SIG-M5 (cell line): ENCODE results near the gene EFEMP1.
"Not testable (repeated sequence)": the region's sequence is repeated elsewhere in the genome, so short reads cannot be mapped to it uniquely, and the experiment has no call there.

Experiments
- DNase-seq: peaks from one replicate; lab custom pipeline; 2025; lab: John Stamatoyannopoulos, UW

The EFEMP1 gene

GRCh38 chr2:55827855-55828254 lies 95.7 kb downstream of the EFEMP1 start:
- no peak for DNase-seq

- not testable (repeated sequence) for DNase-seq
Measured at GRCh38 chr2:55827428-55827827, 96.2 kb downstream of the EFEMP1 start.

- no peak for DNase-seq
Measured at GRCh38 chr2:55826246-55826645, 97.3 kb downstream of the EFEMP1 start.

DNA sequence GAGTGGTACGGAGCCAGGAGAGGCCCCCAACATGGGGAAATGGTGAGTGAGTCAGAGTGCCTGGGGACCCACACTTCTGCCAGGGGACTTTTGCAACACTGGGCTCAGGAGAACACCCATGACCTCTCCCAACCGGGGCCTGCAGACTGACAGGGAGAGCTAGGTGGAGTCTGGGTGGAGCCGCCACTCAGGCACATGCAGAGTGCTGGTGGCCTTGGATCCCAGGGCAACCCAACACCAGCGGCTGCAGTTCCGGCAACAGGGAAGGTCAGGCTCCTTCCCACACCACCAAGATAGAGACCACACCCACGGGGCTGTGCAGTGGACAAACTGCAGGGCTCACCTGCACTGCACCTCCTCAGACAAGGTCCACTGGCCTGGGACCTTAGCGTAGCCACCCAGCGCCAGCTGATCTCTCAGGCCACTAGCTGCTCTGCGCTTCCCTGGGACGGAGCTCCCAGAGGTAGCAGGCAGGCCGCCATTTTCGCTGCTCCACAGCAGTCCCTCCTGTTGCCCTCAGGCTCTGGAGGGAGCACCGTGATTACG lies 99.0 kb downstream of the EFEMP1 start:
- no peak for DNase-seq
